GM23248 (cell line): ENCODE data around the gene CERS2.

Experiments used
- EZH2 ChIP-seq: fragments of 200-600 bp; sonication (generic); IDR thresholded peaks from 2 replicates; pipeline ENCODE4 v1.6.1; 2018; ENCODE audit warnings: antibody characterized with exemption, mild to moderate bottlenecking; ENCODE audit not compliant: insufficient read depth, poor library complexity, severe bottlenecking
- EZH2phosphoT487 ChIP-seq: fragments of 200-600 bp; sonication (generic); IDR thresholded peaks from 2 replicates; pipeline ENCODE4 v1.6.1; 2018; ENCODE audit warnings: antibody characterized with exemption, moderate library complexity, mild to moderate bottlenecking, low read depth; ENCODE audit not compliant: insufficient read depth

GRCh38 chr1:150944856-150945255 is 29.8 kb downstream of the CERS2 start:
- TF ChIP-seq EZH2 (no peak), EZH2phosphoT487 (no peak)
